KBM-7 (cell line): ENCODE data around the gene POU6F2.

ENCODE experiments used
- DNase-seq: peaks from one replicate; pipeline ENCODE4 v3.0.0-alpha.2; 2015
- in situ Hi-C: fragments of 300-500 bp; cut with MboI; formaldehyde crosslinking; loops from 2 replicates; pipeline ENCODE4 v1.14.3; 2020; ENCODE audit warnings: low sequenced_read_pairs, low pct_unique_long_range_greater_than_20kb, mixed read lengths

Gene POU6F2

DNA sequence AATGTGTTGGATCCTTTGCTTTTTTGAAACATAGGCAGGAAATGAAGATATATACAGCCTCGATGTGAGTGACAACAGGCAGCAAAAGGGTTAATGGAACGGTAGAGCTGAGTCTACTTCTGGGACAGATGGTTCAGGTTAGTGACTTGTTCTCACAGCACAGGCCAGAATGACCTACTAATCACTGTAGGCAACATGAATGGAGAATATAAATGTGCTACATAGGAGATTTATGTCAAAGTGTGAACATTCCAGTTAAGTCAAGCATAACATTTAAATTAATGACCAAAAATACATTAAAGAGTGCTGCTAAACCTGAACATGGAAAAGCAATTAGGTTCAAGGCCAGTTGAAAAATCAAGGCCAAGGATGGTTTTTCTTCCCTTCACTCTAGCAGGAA lies 235.2 kb downstream of the POU6F2 start:
- DNase-seq = no peak
- in situ Hi-C loops = no loop called here

DNA sequence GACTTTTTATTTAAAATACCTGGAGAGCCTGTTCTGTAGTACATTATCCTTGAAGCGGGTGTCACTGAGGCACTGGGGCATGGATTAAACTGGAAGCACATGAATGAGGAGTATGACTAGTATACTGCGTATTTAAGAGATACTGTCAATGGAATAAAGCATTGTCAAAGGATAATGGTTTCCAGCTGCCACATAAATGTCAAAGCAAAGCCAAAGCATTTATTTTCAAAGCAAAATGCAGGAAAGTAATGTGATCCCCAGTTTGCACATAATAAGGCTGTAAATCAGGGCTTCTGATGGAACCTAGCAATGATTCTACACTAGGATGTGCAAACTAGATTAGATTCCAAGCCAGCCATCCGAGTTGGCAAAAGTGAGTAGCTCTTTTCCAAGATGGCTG lies 240.1 kb downstream of the POU6F2 start:
- in situ Hi-C loops = no loop called here
- no peak for DNase-seq

DNA sequence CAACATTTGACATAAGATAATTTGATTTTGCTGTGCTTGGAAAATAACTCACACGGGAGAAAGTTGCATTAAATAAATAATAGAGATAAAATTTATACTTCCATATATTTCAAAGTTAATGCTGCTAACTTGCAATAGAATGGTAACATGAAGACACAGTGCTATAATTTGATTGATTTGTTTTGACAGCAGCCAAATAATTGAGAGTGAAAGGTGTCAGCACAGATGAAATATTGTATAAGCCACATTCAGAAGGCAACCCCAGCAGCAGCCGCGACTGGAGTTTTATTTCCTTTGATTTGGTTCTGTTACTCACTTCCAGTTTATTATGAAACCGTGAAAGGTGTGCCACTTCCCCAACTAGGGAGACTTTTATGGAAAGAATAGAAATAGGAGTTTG lies 242.2 kb downstream of the POU6F2 start:
- no peak for DNase-seq
- in situ Hi-C loops = no loop called here

DNA sequence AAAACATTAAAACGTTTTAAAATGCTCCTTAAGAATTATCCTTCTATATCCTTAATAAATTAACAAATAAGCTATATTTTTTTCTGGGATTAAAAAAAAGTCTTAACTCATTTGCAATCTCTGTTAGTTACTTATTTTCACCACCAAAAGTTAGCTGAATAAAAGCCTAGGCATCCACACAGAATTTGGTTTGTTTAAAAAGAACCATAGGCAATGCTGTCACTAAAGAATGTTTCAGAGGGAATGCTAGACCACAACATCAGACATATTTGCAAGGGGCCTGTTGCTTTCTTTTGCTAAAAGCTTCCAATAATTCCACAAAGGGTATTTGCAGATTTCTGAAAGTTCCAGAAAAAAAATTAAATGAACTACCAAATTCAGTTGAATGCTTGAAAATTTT lies 244.2 kb downstream of the POU6F2 start:
- in situ Hi-C loops = no loop called here

DNA sequence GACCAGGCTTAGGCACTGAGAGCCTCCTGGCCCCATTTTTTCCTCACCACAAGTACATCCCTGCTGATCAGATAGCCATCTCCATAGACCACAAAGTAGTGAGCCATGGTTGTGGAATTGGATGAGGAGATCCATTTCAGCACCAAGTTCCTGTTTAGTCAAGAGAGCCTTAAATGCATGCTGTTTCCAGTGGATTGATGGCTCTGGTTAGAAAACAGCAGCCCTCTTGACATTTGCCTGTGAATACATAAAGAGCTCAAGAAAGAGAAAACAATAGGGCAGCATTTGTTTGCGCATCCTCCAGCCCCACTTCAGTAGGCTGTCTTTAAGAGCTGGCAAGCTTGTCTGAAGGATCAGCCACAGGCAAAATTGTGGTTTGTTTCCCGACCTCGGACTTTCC lies 251.2 kb downstream of the POU6F2 start:
- DNase-seq = no peak
- in situ Hi-C loops = no loop called here

More for the DNA sequence above, 244.2 kb downstream of the POU6F2 start:
- DNase-seq = no peak

DNA sequence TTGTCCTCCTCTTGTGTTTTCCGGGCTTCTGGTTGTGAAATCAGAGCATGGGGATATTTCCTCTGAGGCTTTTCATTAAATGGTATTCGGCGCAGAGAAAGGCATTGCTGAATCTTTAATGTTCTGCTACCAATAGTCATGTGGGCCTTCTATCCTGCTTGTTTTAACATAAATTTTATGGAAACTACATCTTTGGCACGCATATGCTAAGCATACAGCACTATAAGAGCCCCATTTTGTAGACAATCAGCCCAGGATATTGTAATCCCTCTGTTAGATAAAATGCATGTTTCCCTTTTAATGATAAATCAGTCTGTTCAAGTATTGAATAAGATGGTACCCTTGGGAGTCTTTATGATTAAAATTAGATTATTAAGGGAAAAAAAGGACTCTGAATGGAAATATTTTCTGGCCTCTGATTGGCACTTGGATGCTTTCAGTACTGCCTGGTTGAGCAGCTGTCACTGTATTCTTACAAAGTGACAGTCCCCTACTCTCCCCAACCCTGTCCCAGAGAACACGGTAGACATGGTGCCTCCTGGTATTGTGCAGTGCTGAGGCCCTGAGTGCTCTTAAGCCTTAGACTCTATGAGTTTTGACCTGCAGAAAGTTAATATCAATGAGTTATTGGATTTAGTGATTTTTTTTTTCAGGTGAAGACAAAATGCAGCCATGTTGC lies 256.3 kb downstream of the POU6F2 start:
- no peak for DNase-seq
- in situ Hi-C loops = no loop called here

DNA sequence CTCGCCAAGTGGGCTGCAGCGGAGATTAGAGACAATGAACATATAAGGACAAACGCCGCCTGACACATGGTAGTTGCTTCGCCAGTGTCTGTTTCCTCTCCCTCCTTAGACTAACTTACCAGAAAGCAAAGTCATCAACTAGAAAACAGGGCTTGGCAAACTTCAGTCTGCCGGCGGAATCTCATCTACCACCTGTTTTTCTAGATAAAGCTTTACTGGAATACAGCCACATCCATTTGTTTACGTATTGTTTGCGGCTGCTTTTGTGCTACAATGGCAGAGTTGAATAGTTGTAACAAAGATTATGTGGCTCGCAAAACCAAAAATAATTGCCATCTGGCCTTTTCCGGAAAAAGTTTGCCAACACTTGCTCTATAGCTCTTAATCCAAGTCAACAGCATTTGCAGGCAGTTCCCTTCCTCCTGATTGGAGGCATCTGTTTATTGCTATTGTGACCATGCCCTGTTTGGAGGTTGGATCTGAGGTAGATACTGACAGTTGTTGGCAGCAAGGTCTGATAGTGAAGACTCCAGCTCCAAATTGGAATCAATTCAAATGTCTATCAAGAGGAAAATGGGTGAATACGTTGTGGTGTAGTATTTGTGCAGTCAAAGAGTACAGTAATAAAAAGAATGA lies 260.6 kb downstream of the POU6F2 start:
- in situ Hi-C loops = no loop called here
- no peak for DNase-seq

DNA sequence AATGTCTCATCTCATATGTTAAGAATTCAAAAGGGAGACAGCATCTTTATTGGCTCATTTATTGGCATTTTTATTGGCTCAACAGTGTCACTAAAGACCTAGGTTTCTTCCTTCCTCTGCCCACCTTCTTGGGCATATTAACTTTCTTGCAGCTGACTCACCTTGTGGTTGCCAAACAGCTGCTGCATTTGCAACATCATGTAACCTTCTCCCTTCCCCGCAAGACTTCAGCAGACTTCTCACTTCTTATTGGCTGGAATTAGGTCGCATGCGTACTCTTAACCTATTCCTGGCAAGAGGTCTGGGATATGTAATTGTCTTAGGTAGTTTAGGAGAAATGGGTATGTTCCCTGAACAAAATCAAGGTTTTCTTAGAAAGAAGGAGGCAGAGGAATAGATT lies 263.2 kb downstream of the POU6F2 start:
- DNase-seq = no peak
- in situ Hi-C loops = no loop called here

DNA sequence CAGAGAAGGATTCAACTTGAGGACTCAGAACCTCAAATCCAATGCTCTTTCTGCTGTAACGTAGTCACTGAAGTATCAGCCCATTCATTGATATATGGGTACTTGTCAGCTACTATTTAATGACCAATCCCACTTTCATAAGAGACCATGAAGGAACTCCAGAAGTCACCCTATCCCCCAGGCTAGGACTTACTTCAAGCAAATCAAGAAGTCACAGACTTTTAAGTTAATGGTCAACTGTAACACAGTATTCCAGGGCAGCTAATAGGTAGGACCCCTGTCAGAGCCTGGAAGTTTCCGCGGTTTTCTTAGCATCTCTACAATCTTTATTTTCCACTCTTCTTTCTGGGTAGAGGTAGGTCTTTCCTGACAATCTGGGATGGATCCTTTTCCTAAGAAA lies 269.9 kb downstream of the POU6F2 start:
- DNase-seq = no peak
- in situ Hi-C loops = no loop called here

DNA sequence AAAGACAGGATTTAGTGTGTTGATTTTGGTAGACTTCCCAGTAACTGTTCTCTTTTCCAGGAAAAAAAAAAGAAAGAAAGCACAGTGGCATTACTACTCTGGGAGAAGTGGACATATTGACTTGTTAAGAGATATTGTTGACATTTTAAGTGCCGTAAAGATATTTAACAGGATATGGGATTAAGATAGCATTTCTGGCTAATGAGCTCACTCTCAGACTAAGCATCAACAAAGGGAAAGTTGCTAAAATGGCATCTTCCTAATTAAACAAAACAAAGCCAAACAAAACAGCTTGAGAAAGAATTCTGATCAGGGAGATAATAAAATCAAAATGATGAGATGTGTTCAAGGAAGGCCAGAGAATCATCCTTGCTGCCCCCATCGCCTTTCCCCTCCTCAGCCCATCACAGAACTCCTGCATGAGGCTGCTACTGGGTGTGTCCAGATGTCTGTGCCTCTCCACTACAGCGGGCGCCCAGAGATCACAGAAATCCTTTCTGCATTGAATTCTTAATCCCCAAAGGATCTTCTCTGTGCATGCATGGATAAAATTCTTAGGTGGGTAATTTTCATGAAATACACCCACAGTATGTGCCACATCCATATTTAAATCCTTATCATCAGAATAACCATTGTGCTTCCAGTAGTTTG lies 270.5 kb downstream of the POU6F2 start:
- no peak for DNase-seq
- in situ Hi-C loops = no loop called here

DNA sequence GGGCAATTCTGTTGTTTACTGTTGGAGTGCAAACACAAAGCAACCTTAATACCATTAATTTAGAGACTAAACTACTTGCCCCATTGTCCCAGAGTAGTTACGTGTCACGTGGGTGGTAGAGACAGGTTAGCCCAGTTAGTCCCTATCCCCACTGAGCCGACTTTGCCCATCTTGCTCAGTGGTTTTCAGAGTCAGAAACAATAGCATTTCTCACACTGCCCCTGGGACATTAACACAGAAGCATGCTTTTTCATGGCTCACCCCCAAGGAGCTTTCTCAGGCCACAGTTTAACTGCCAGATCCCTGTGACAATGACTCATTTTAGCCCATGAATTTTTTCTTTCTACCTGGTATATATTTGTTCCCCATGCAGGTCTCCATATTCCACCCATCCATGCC lies 271.0 kb downstream of the POU6F2 start:
- no peak for DNase-seq
- in situ Hi-C loops = no loop called here

DNA sequence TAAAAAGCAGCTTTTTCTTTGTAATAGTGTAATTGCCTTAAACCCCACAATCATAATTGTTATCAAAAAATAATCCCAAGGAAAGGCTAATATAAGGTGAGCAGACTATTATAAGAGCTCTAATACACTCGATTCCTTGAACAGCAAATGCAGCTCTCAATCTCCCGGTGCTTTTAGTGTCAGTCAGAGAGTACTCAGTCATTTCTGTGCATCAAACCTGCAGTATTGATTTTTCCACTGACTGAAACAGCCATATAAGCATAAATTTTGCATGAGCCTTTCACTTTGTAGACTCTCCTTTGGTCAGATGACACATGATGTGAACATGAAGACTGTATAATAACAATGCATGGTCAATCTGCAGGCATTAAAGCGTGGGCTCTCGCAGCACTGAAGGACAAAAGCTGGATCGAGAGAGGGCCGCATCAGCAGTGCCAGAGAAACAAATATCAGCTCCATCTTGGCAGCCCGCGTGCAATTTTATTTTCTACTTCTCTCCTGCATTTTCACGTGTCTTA lies 272.0 kb downstream of the POU6F2 start:
- no peak for DNase-seq
- in situ Hi-C loops = no loop called here

DNA sequence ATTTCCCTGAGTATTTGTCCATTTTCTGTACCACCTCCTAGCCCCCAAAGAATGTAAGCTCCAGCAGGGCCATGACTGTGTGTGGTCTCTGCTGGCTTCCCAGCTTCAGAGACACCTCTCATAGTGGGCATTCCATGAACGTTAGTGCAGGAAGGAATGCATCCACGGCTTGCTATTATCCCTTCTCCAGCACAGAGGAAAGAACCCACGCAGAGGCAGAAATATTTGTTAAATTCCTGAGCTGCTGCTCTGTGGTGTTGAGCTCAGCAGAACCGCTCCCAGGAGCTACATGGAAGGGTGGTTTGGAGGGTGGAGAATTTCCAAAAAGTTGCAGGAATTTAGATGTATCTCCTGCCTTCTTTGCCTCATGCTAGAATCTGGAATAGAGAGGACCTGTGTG lies 275.2 kb downstream of the POU6F2 start:
- in situ Hi-C loops = no loop called here
- no peak for DNase-seq

DNA sequence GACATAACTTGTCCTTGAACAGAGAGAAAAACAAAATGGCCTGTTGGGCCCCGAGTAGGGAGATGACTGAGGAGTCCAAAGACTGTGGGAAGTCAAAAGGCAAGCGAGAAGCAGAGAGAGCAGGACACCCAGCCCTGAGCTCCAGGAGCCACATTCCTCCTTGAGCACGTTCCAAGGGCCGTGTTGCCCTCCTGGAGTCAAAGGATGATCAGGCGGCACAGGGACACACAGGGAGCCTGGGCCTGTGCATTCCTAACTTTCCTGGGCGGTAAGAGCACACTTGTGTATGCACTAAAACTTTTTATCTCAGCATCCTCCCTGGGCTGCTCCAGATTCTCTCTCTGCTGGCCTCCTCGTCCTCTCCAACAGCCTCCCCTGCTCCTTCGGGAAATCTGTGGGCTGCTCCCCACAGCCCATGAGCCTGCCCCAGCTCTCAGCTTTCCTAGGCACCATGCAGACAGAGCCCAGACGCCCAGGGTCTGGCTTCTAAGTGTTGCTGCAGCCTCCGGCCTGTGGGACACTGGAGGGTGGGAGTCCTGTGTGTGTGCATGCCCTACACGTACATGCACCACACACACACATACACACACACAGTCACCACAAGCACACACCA lies 281.8 kb downstream of the POU6F2 start:
- in situ Hi-C loops = no loop called here
- DNase-seq = no peak

DNA sequence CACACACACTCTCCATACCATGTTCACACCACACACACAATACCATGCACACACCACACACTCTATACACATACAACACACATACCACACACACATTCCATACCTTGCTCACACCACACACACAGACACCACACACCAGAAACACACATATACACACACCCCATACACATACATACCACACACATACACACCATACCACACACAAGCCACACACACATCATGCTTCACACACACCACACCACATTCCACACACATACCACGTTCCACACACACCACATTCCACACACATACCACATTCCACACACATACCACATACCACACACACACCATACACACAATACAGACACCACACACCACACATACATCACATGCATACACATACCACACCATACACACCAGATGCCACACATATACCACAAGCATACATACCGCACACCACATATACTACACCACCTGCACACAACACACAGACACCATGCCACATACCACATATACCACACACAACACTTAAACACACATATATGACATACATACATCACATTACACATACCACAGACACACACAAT lies 282.7 kb downstream of the POU6F2 start:
- in situ Hi-C loops = no loop called here
- no peak for DNase-seq

DNA sequence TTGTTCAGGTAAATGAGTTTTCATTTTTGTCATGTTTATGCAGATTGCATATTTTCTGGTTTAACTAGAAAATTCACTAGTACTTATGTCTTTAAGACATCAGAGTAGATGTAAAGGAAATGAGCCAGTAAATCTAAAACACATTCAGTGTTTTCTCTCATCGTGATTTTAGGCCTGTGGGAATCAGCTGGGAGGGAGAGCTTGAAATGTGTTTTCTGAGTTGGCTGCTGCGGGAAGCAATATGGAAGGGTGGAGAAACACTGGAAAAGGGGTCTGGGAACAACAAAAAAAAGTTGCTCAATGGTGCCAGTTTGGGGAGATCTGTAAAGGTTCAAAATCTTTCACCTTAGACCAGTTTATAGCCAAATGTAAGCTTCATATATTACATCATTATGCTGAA lies 284.1 kb downstream of the POU6F2 start:
- no peak for DNase-seq
- in situ Hi-C loops = no loop called here

DNA sequence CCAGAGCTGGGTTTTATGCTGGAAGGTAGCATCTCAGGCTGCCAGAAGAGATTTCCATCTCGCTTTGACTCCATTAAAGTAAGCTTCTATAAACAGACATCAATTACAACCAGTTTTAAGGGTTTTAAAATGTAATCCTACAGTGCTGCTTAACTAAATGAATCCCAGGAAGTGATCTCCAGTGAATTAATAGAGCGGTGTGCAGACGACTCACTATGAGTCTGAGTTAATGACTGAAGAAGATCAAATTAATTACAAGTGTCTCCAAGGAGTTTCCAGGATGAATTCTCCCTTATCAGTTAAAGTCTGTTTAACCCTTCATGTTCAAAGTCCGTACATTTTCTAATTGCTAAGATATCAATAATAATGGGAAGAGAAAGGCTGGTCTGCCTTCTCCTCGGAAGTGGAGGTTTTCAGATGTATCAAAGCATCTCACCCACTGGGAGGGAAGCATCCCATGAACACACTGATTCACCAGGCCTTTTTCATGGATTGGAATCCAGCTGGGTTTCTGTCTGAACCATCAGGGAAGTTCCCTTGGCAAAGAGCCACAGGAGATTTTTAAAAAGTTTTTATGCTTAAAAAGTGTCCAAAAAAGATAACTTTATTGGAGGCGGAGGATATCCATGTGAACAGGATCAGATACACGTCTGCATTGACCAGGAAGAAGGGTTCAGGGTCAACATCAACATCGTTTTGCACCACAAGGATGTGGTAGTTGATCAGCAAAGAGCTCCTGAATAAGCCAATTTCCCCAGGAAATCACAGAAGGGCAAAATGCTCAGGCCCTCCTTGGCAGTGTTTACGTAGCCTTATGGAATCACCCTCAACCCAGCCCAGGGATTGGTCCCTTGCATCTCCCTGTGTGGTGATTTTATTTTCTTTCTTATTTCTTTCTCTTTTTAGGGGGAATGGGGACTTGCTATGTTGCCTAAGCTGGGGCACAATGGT lies 288.2 kb downstream of the POU6F2 start:
- in situ Hi-C loops = no loop called here
- DNase-seq = no peak

DNA sequence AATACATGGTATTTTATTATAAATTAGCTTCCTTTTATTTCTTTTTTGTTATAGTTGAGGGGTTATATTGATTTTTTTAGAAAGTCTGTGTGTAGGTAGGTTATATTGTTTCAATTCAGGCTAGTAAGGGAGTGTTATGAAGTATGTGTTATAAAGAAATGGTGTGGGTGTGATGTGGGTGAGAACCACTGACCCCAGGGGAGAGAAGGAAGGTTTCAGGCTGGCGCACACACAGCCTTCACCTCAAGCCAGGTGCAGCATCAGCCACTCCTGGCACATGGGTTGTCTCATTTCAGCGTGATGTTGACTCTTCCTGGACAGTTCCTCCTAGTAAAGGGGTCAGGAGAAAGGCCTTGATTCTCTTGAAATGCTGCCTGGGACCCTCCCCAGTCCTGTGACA lies 291.3 kb downstream of the POU6F2 start:
- no peak for DNase-seq
- in situ Hi-C loops = no loop called here

DNA sequence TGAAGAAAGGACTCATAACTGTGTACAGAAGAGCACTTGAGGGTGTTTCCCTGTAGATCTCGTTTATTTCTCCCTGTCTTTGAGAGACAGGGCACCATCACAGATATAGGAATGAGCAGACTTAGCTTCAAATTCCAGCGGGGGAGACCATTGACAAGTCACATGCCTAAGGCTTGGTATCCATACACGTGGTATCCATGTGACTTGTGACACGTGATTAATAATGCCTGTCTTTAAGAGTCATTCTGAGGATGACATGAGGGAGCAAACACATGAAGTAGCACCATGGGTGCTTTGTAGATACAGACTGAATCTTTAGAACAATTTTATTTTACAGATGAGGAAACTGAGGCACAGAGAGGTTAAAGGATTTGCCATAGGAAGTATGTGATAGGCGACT lies 292.3 kb downstream of the POU6F2 start:
- no peak for DNase-seq
- in situ Hi-C loops = no loop called here
